DOHH2 (cell line): ENCODE results near the gene RAF1.
A peak's percentile ranks its signal among the peaks of the same experiment; 100 is the strongest.

ENCODE experiments used
- H3F3A ChIP-seq: fragments of 200-600 bp; sonication (generic), shearing (Covaris generic); 2 replicates; pipeline ENCODE4 v1.6.0; 2016; ENCODE audit warnings: antibody characterized with exemption, mild to moderate bottlenecking; ENCODE audit not compliant: control insufficient read depth, insufficient read depth
- H3K27ac ChIP-seq: fragments of 200-600 bp; sonication (generic); 2 replicates; pipeline ENCODE4 v1.5.1; 2014; ENCODE audit warnings: low read depth, mild to moderate bottlenecking, low read length, moderate library complexity
- H3K27me3 ChIP-seq: fragments of 200-600 bp; sonication (generic); 2 replicates; pipeline ENCODE4 v1.6.1; 2014; ENCODE audit warnings: mild to moderate bottlenecking, low read length, mixed read lengths; ENCODE audit not compliant: control insufficient read depth
- H3K36me3 ChIP-seq: fragments of 200-600 bp; sonication (generic); 2 replicates; pipeline ENCODE4 v1.6.1; 2014; ENCODE audit warnings: mild to moderate bottlenecking, low read length, moderate library complexity, mixed read lengths; ENCODE audit not compliant: control insufficient read depth
- H3K4me1 ChIP-seq: fragments of 200-600 bp; sonication (generic); 2 replicates; pipeline ENCODE4 v1.6.1; 2014; ENCODE audit warnings: mild to moderate bottlenecking, low read length, mixed read lengths; ENCODE audit not compliant: control insufficient read depth
- H3K4me2 ChIP-seq: fragments of 200-600 bp; sonication (generic); 2 replicates; pipeline ENCODE4 v1.6.0; 2014; ENCODE audit warnings: mild to moderate bottlenecking, low read length, moderate library complexity
- H3K4me3 ChIP-seq: fragments of 200-600 bp; sonication (generic); 2 replicates; pipeline ENCODE4 v1.5.1; 2014; ENCODE audit warnings: mild to moderate bottlenecking, low read length, mixed read lengths
- H3K79me2 ChIP-seq: fragments of 200-600 bp; sonication (generic); 2 replicates; pipeline ENCODE4 v1.6.1; 2014; ENCODE audit warnings: mild to moderate bottlenecking, low read length, mixed read lengths; ENCODE audit not compliant: control insufficient read depth
- H3K9me2 ChIP-seq: fragments of 200-600 bp; sonication (generic); replicated peaks from 2 replicates; pipeline ENCODE4 v1.6.1; 2014; ENCODE audit warnings: mild to moderate bottlenecking, low read length, mixed read lengths; ENCODE audit not compliant: control insufficient read depth
- H3K9me3 ChIP-seq: fragments of 200-600 bp; sonication (generic); 2 replicates; pipeline ENCODE4 v1.6.1; 2014; ENCODE audit warnings: antibody characterized with exemption, low read length, mixed read lengths; ENCODE audit not compliant: control insufficient read depth, insufficient read depth
- H4K20me1 ChIP-seq: fragments of 200-600 bp; sonication (generic); 2 replicates; pipeline ENCODE4 v1.6.0; 2014; ENCODE audit warnings: low read depth, mild to moderate bottlenecking, antibody characterized with exemption, low read length, moderate library complexity; ENCODE audit not compliant: control insufficient read depth, insufficient read depth
- CTCF ChIP-seq: fragments of 200-600 bp; sonication (generic); IDR thresholded peaks from one replicate; pipeline ENCODE4 v1.5.1; 2014; ENCODE audit warnings: antibody characterized with exemption, mild to moderate bottlenecking, low read depth, low read length; ENCODE audit not compliant: poor library complexity, severe bottlenecking
- EZH2phosphoT487 ChIP-seq: fragments of 200-600 bp; sonication (generic); IDR thresholded peaks from 2 replicates; pipeline ENCODE4 v1.6.1; 2017; ENCODE audit warnings: borderline replicate concordance, mild to moderate bottlenecking, antibody characterized with exemption, low read length, moderate library complexity, mixed read lengths

The RAF1 gene

GRCh38 chr3:12559520-12559919 is 104.4 kb downstream of the RAF1 start:
- Histone ChIP-seq H3F3A (peaks cover 3% of the 10 kb centered on the region; the same call in 1 of the 2 replicates), H3K4me1 (peaks cover 42% of the 10 kb centered on the region), H3K4me3 (no peak overlapping the region), H3K4me2 (0 out of 2 replicates have a peak overlapping the region, but pooled peaks have one; percentile 11), H3K36me3 (peaks cover 4% of the 10 kb centered on the region; the same call in 1 of the 2 replicates), H3K27ac (no peak overlapping the region), H3K9me3 (no peaks in the 10 kb centered on the region), H3K27me3 (no peaks in the 10 kb centered on the region), H3K79me2 (peaks cover 74% of the 10 kb centered on the region), H3K9me2 (no peaks in the 10 kb centered on the region), H4K20me1 (peaks cover 26% of the 10 kb centered on the region)
- TF ChIP-seq EZH2phosphoT487: no peak
- no peak for TF ChIP-seq CTCF

GRCh38 chr3:12558706-12559105 is 105.2 kb downstream of the RAF1 start:
- Histone ChIP-seq H4K20me1 (peaks cover 26% of the 10 kb centered on the region), H3K4me1 (peaks cover 42% of the 10 kb centered on the region), H3K36me3 (peaks cover 4% of the 10 kb centered on the region; the same call in 1 of the 2 replicates), H3K4me2 (peak overlapping the region; percentile 89), H3K9me2 (no peaks in the 10 kb centered on the region), H3K79me2 (peaks cover 66% of the 10 kb centered on the region), H3K27ac (no peak overlapping the region), H3K9me3 (no peaks in the 10 kb centered on the region), H3K27me3 (peaks cover 3% of the 10 kb centered on the region), H3F3A (peaks cover 4% of the 10 kb centered on the region; the same call in 1 of the 2 replicates), H3K4me3 (peak overlapping the region; percentile 94)
- TF ChIP-seq CTCF (no peak), EZH2phosphoT487 (no peak)

DNA sequence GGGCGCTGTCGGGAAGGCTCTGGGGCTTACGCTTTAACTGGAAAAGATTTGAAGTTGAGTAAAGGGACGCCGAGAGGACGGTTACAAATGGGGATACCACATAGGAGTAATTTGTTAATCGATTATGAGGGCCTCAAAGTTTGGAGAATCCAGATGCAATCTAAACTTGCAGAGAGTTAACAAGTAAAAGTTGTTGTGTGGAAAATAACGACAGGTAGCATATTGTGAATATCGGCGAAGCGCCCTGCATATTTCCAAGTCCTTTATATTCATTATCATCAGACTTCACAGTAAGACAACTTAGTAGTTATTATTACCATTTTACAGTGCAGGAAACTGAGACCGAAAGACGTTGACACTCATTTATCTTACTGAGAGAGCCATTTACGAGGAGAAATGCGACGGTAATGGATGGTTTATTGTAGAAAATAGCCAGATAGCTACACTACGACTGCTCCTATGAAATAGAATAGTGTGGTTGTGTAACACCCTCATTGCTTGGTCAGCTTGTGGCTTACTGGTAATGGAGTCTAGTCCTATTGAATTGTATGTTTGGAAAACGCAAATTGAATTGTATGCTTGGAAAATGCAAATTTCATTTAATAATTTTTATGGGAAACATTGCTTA is 106.3 kb downstream of the RAF1 start:
- H3F3A ChIP-seq: peaks cover 4% of the 10 kb centered on the region; the same call in 1 of the 2 replicates
- peaks cover 8% of the 10 kb centered on the region for H3K27me3 ChIP-seq
- H3K27ac ChIP-seq: peak overlapping the region; percentile 44
- H3K9me2 ChIP-seq: no peaks in the 10 kb centered on the region
- peaks cover 57% of the 10 kb centered on the region for H3K79me2 ChIP-seq
- H3K9me3 ChIP-seq: no peaks in the 10 kb centered on the region
- H3K4me1 ChIP-seq: peaks cover 42% of the 10 kb centered on the region
- peaks cover 26% of the 10 kb centered on the region for H4K20me1 ChIP-seq
- H3K4me3 ChIP-seq: peak overlapping the region; percentile 94
- peaks cover 4% of the 10 kb centered on the region; the same call in 1 of the 2 replicates for H3K36me3 ChIP-seq
- TF ChIP-seq CTCF (no peak), EZH2phosphoT487 (no peak)
- peak overlapping the region; percentile 89 for H3K4me2 ChIP-seq
